ENCODE measurements around the gene ZNF76. TPM values are rescaled to one million over a fixed set of nuclear protein-coding genes. Genes with fewer than 3 reads are reported as not detected.
A peak's percentile ranks its signal among the peaks of the same experiment; 100 is the strongest.
"Not testable (repeated sequence)": the region's sequence is repeated elsewhere in the genome, so short reads cannot be mapped to it uniquely, and the experiment has no call there.

ZNF76 gene
- total RNA-seq, 1 donor from 2014 or later, result 24.5 TPM

- no peak for DNase-seq (ENCODE audit: low spot score)
Observed at GRCh38 chr6:35321091-35321490, 61.6 kb downstream of the ZNF76 start.

GRCh38 chr6:35327349-35328027 lies 68.0 kb downstream of the ZNF76 start:
- DNase-seq (ENCODE audit: low spot score), result no peak

GRCh38 chr6:35328108-35328723 lies 68.7 kb downstream of the ZNF76 start:
- no peak for DNase-seq (ENCODE audit: low spot score)

- not testable (repeated sequence) for DNase-seq (ENCODE audit: low spot score)
Observed at GRCh38 chr6:35328965-35329364, 69.4 kb downstream of the ZNF76 start.

- no peak for DNase-seq (ENCODE audit: low spot score)
Observed at GRCh38 chr6:35330541-35331119, 71.1 kb downstream of the ZNF76 start.

- not testable (repeated sequence) for DNase-seq (ENCODE audit: low spot score)
Observed at GRCh38 chr6:35332074-35332887, 72.7 kb downstream of the ZNF76 start.

GRCh38 chr6:35341557-35341956 lies 82.0 kb downstream of the ZNF76 start:
- DNase-seq (ENCODE audit: low spot score), result no peak

GRCh38 chr6:35342258-35343091 lies 82.9 kb downstream of the ZNF76 start, which contains the start of gene PPARD:
Gene PPARD (plus strand): TSS chr6:35342558. CDS start chr6:35411088, 68,530 bp downstream.
- peak; percentile 100 for DNase-seq (ENCODE audit: low spot score)

GRCh38 chr6:35343092-35343834 lies 83.7 kb downstream of the ZNF76 start:
- no peak for DNase-seq (ENCODE audit: low spot score)

- DNase-seq (ENCODE audit: low spot score), result no peak
Observed at GRCh38 chr6:35343835-35344550, 84.5 kb downstream of the ZNF76 start.

Other genes with a start within 250 kb of the ZNF76 start
- not detected for gene TCP11, start 118.4 kb upstream of the ZNF76 start, total RNA-seq
- gene SCUBE3, start 45.8 kb upstream of the ZNF76 start, total RNA-seq, result 0.22 TPM
- gene DEF6, start 38.1 kb downstream of the ZNF76 start, total RNA-seq, result 7.8 TPM
- gene PPARD, start 82.8 kb downstream of the ZNF76 start, total RNA-seq, result 17.5 TPM
- 1.9 TPM for gene FANCE, start 192.6 kb downstream of the ZNF76 start, total RNA-seq
- 919 TPM for gene RPL10A, start 208.7 kb downstream of the ZNF76 start, total RNA-seq
- gene TEAD3, start 237.3 kb downstream of the ZNF76 start, total RNA-seq, result 25.3 TPM